Measurements from ENCODE around the gene PGAM4. TPM values are rescaled to one million over a fixed set of nuclear protein-coding genes. Genes with fewer than 3 reads are reported as not detected.
"Not testable (repeated sequence)": the region's sequence is repeated elsewhere in the genome, so short reads cannot be mapped to it uniquely, and the experiment has no call there.

Gene PGAM4
- total RNA-seq, 1 donor from 2014 or later = not detected

- H3K27ac Mint-ChIP-seq = no peak overlapping the region
- H3K4me2 ChIP-seq = no peak overlapping the region
- no peaks in the 10 kb centered on the region for H3K4me1 Mint-ChIP-seq
- DNase-seq (ENCODE audit: low spot score) = no peak
- H3K9me3 Mint-ChIP-seq = peaks cover 6% of the 10 kb centered on the region
- H3K27ac ChIP-seq = no peak overlapping the region
- TF ChIP-seq EZH2phosphoT487 (IDR thresholded peaks at IDR 0.05) (no peak), EZH2 (IDR thresholded peaks at IDR 0.05) (no peak)
- TF ChIP-seq, protein P1, sequence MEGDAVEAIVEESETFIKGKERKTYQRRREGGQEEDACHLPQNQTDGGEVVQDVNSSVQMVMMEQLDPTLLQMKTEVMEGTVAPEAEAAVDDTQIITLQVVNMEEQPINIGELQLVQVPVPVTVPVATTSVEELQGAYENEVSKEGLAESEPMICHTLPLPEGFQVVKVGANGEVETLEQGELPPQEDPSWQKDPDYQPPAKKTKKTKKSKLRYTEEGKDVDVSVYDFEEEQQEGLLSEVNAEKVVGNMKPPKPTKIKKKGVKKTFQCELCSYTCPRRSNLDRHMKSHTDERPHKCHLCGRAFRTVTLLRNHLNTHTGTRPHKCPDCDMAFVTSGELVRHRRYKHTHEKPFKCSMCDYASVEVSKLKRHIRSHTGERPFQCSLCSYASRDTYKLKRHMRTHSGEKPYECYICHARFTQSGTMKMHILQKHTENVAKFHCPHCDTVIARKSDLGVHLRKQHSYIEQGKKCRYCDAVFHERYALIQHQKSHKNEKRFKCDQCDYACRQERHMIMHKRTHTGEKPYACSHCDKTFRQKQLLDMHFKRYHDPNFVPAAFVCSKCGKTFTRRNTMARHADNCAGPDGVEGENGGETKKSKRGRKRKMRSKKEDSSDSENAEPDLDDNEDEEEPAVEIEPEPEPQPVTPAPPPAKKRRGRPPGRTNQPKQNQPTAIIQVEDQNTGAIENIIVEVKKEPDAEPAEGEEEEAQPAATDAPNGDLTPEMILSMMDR (IDR thresholded peaks at IDR 0.05) = no peak
- no peaks in the 10 kb centered on the region for H4K20me1 ChIP-seq (ENCODE audit: low read depth)
- no peaks in the 10 kb centered on the region for H3K4me1 ChIP-seq
- H3K4me3 Mint-ChIP-seq = no peak overlapping the region
- no peak overlapping the region for H2AFZ ChIP-seq (replicated peaks)
- no peaks in the 10 kb centered on the region for H3K79me2 ChIP-seq (ENCODE audit: low read depth)
- no peak overlapping the region for H3K9ac ChIP-seq
- no peaks in the 10 kb centered on the region for H3K27me3 Mint-ChIP-seq (ENCODE audit: insufficient read depth, low read depth)
- no peaks in the 10 kb centered on the region for H3K27me3 ChIP-seq
- no peaks in the 10 kb centered on the region for H3K9me3 ChIP-seq (ENCODE audit: low read depth)
- no peaks in the 10 kb centered on the region for H3K36me3 ChIP-seq
- H3K4me3 ChIP-seq = no peak overlapping the region
- no peaks in the 10 kb centered on the region for H3K36me3 Mint-ChIP-seq
- H3F3A ChIP-seq (ENCODE audit: low read depth) = no peaks in the 10 kb centered on the region
Measured at GRCh38 chrX:77930581-77930980, 38.9 kb downstream of the PGAM4 start.

- no peak overlapping the region for H3K27ac Mint-ChIP-seq
- no peak overlapping the region for H3K27ac ChIP-seq
- H3K79me2 ChIP-seq (ENCODE audit: low read depth) = no peaks in the 10 kb centered on the region
- no peak overlapping the region for H2AFZ ChIP-seq (replicated peaks)
- H3K27me3 ChIP-seq = no peaks in the 10 kb centered on the region
- H3K36me3 ChIP-seq = no peaks in the 10 kb centered on the region
- DNase-seq (ENCODE audit: low spot score) = no peak
- H3K9me3 ChIP-seq (ENCODE audit: low read depth) = peaks cover 5% of the 10 kb centered on the region
- no peaks in the 10 kb centered on the region for H4K20me1 ChIP-seq (ENCODE audit: low read depth)
- no peak overlapping the region for H3K4me3 Mint-ChIP-seq
- no peaks in the 10 kb centered on the region for H3K27me3 Mint-ChIP-seq (ENCODE audit: insufficient read depth, low read depth)
- H3F3A ChIP-seq (ENCODE audit: low read depth) = no peaks in the 10 kb centered on the region
- H3K4me2 ChIP-seq = no peak overlapping the region
- H3K9me3 Mint-ChIP-seq = no peaks in the 10 kb centered on the region
- no peaks in the 10 kb centered on the region for H3K4me1 ChIP-seq
- H3K4me3 ChIP-seq = no peak overlapping the region
- no peaks in the 10 kb centered on the region for H3K36me3 Mint-ChIP-seq
- TF ChIP-seq EZH2 (IDR thresholded peaks at IDR 0.05) (no peak), EZH2phosphoT487 (IDR thresholded peaks at IDR 0.05) (no peak)
- no peaks in the 10 kb centered on the region for H3K4me1 Mint-ChIP-seq
- H3K9ac ChIP-seq = no peak overlapping the region
Measured at GRCh38 chrX:77925764-77926163, 43.7 kb downstream of the PGAM4 start.

- Mint-ChIP-seq H3K4me1 (no peaks in the 10 kb centered on the region), H3K4me3 (no peak overlapping the region), H3K27me3 (ENCODE audit: insufficient read depth, low read depth) (no peaks in the 10 kb centered on the region), H3K27ac (no peak overlapping the region), H3K36me3 (no peaks in the 10 kb centered on the region), H3K9me3 (peaks cover 4% of the 10 kb centered on the region)
- DNase-seq (ENCODE audit: low spot score) = no peak
- Histone ChIP-seq H3K79me2 (ENCODE audit: low read depth) (no peaks in the 10 kb centered on the region), H3K27ac (no peak overlapping the region), H3K9ac (no peak overlapping the region), H3K27me3 (no peaks in the 10 kb centered on the region), H3K4me3 (no peak overlapping the region), H3K36me3 (no peaks in the 10 kb centered on the region), H3F3A (ENCODE audit: low read depth) (no peaks in the 10 kb centered on the region), H3K4me2 (no peak overlapping the region), H2AFZ (replicated peaks) (no peak overlapping the region), H3K4me1 (no peaks in the 10 kb centered on the region), H3K9me3 (ENCODE audit: low read depth) (peaks cover 8% of the 10 kb centered on the region), H4K20me1 (ENCODE audit: low read depth) (no peaks in the 10 kb centered on the region)
- no peak for TF ChIP-seq EZH2phosphoT487 (IDR thresholded peaks at IDR 0.05)
- no peak for TF ChIP-seq EZH2 (IDR thresholded peaks at IDR 0.05)
- TF ChIP-seq, protein P1 (IDR thresholded peaks at IDR 0.05) = no peak
Measured at GRCh38 chrX:77924320-77924859, 45.0 kb downstream of the PGAM4 start.

DNA sequence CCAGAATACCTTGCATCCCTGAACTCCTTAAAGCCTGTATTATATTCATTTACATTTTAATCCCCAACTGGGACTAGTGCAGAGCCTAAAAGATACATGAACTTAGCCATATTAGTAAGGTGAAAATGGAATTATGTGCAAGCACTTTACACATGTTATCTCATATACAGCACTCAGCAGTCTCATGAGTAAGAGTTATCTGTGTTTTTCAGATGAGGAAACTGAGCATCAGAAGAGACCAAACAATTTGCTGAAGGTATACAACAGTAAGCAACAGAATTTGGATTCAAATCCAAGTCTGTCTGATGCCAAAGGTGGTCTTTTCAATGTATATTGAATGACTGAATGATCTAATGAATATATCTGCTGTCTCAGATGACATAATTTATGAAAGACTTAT is 46.7 kb downstream of the PGAM4 start:
- no peaks in the 10 kb centered on the region for H4K20me1 ChIP-seq (ENCODE audit: low read depth)
- H3K79me2 ChIP-seq (ENCODE audit: low read depth) = no peaks in the 10 kb centered on the region
- TF ChIP-seq EZH2 (IDR thresholded peaks at IDR 0.05) = no peak
- no peak for TF ChIP-seq EZH2phosphoT487 (IDR thresholded peaks at IDR 0.05)
- TF ChIP-seq, protein P1 (IDR thresholded peaks at IDR 0.05) = no peak
- Mint-ChIP-seq H3K27ac (no peak overlapping the region), H3K36me3 (no peaks in the 10 kb centered on the region), H3K9me3 (peaks cover 4% of the 10 kb centered on the region), H3K4me1 (no peaks in the 10 kb centered on the region), H3K4me3 (no peak overlapping the region), H3K27me3 (ENCODE audit: insufficient read depth, low read depth) (no peaks in the 10 kb centered on the region)
- H3K4me2 ChIP-seq = no peak overlapping the region
- H3K36me3 ChIP-seq = no peaks in the 10 kb centered on the region
- no peaks in the 10 kb centered on the region for H3F3A ChIP-seq (ENCODE audit: low read depth)
- H3K27me3 ChIP-seq = no peaks in the 10 kb centered on the region
- no peak overlapping the region for H2AFZ ChIP-seq (replicated peaks)
- DNase-seq (ENCODE audit: low spot score) = no peak
- peaks cover 8% of the 10 kb centered on the region for H3K9me3 ChIP-seq (ENCODE audit: low read depth)
- H3K9ac ChIP-seq = no peak overlapping the region
- H3K4me3 ChIP-seq = no peak overlapping the region
- no peak overlapping the region for H3K27ac ChIP-seq
- H3K4me1 ChIP-seq = no peaks in the 10 kb centered on the region

GRCh38 chrX:77919370-77919769 is 50.1 kb downstream of the PGAM4 start:
- H3K27me3 Mint-ChIP-seq (ENCODE audit: insufficient read depth, low read depth); DNase-seq (ENCODE audit: low spot score); H3K4me3 ChIP-seq; H3K4me1 Mint-ChIP-seq; H3K27ac ChIP-seq; H3K27ac Mint-ChIP-seq; H3F3A ChIP-seq (ENCODE audit: low read depth); H3K9me3 Mint-ChIP-seq; H3K79me2 ChIP-seq (ENCODE audit: low read depth); H3K4me2 ChIP-seq; H3K4me1 ChIP-seq; H4K20me1 ChIP-seq (ENCODE audit: low read depth); H3K27me3 ChIP-seq; H2AFZ ChIP-seq (replicated peaks); H3K36me3 Mint-ChIP-seq; H3K36me3 ChIP-seq; H3K9me3 ChIP-seq (ENCODE audit: low read depth); H3K4me3 Mint-ChIP-seq; H3K9ac ChIP-seq: not testable (repeated sequence)
